PC-9 (cell line): Measurements from ENCODE around the gene ACTG1. TPM values are rescaled to one million over a fixed set of nuclear protein-coding genes. Genes with fewer than 3 reads are reported as not detected.

ENCODE experiments used
- BruUV-seq: library from RNA; stranded (reverse); fragments of 400-500 nt; replicated peaks from 2 replicates; lab custom pipeline; 2021; lab: Mats Ljungman, UMichigan
- CTCF ChIA-PET: fragments of 300-600 bp; sonication (Branson Sonifier 250); formaldehyde crosslinking; loops from one replicate; lab custom pipeline; 2022; ENCODE audit warnings: antibody characterized with exemption; lab: Charles Lee
- POLR2A ChIA-PET: fragments of 300-600 bp; sonication (Branson Sonifier 250); formaldehyde crosslinking; loops from one replicate; lab custom pipeline; 2022; ENCODE audit warnings: antibody characterized with exemption; ENCODE audit not compliant: unreplicated experiment; lab: Charles Lee
- DNase-seq, 2 experiments: peaks; one replicate each; pipeline versions ENCODE4 v3.0.0 to v3.0.0-alpha.2; 2015 to 2022; ENCODE audit warnings: mixed read lengths in 1 of 2
- H2AFZ ChIP-seq: fragments of 200-600 bp; sonication (generic); 2 replicates; pipeline ENCODE4 v1.8.1; 2017; ENCODE audit warnings: antibody characterized with exemption
- H3F3A ChIP-seq: fragments of 200-600 bp; sonication (generic); 2 replicates; pipeline ENCODE4 v1.8.1; 2017; ENCODE audit warnings: antibody characterized with exemption, mild to moderate bottlenecking, low read depth; ENCODE audit not compliant: insufficient read depth
- H3K27ac ChIP-seq: fragments of 200-600 bp; sonication (generic); 2 replicates; pipeline ENCODE4 v1.6.1; 2016; ENCODE audit warnings: mixed run types
- H3K27me3 ChIP-seq: fragments of 200-600 bp; sonication (generic); 2 replicates; pipeline ENCODE4 v1.6.1; 2016; ENCODE audit warnings: low read depth, mixed run types; ENCODE audit not compliant: insufficient read depth
- H3K36me3 ChIP-seq: fragments of 200-600 bp; sonication (generic); 2 replicates; pipeline ENCODE4 v1.6.1; 2016; ENCODE audit warnings: low read depth, mixed run types
- H3K4me1 ChIP-seq: fragments of 200-600 bp; sonication (generic); replicated peaks from 2 replicates; pipeline ENCODE4 v1.6.1; 2016; ENCODE audit warnings: mixed run types; ENCODE audit not compliant: insufficient read depth
- H3K4me2 ChIP-seq: fragments of 200-600 bp; sonication (generic); 2 replicates; pipeline ENCODE4 v1.6.1; 2017; ENCODE audit warnings: mixed run types
- H3K4me3 ChIP-seq: fragments of 200-600 bp; sonication (generic); 2 replicates; pipeline ENCODE4 v1.6.1; 2016; ENCODE audit warnings: mixed run types
- H3K79me2 ChIP-seq: fragments of 200-600 bp; sonication (generic); 2 replicates; pipeline ENCODE4 v1.6.1; 2017; ENCODE audit warnings: low read depth, mixed run types
- H3K9me2 ChIP-seq: fragments of 200-600 bp; sonication (generic); 2 replicates; pipeline ENCODE4 v1.8.1; 2017; ENCODE audit warnings: mild to moderate bottlenecking; ENCODE audit not compliant: insufficient read depth
- H3K9me3 ChIP-seq: fragments of 200-600 bp; sonication (generic); 2 replicates; pipeline ENCODE4 v1.8.1; 2016; ENCODE audit warnings: low read depth; ENCODE audit not compliant: insufficient read depth
- H4K20me1 ChIP-seq: fragments of 200-600 bp; sonication (generic); 2 replicates; pipeline ENCODE4 v1.8.1; 2017; ENCODE audit not compliant: insufficient read depth
- CTCF ChIP-seq: fragments of 200-600 bp; sonication (generic); conservative IDR thresholded peaks from 2 replicates; pipeline ENCODE4 v1.6.1; 2017; ENCODE audit warnings: mixed run types, antibody characterized with exemption, mild to moderate bottlenecking, moderate library complexity
- EZH2 ChIP-seq: fragments of 200-600 bp; sonication (generic); IDR thresholded peaks from 2 replicates; pipeline ENCODE4 v1.8.0; 2017; ENCODE audit warnings: antibody characterized with exemption, low read depth
- intact Hi-C: fragments of 100-400 bp; cut with micrococcal nuclease; formaldehyde crosslinking; loops from one replicate; pipeline ENCODE4 v1.10.0; 2022; ENCODE audit not compliant: unreplicated experiment
- total RNA-seq: library from RNA; stranded (reverse); gene quantifications from 2 replicates; pipeline ENCODE4 v1.2.3, GENCODE V29; 2021

ACTG1 gene
- total RNA-seq, 1 experiment from 2014 or later, result 3,629 TPM

GRCh38 chr17:81469266-81469665 lies 43.3 kb downstream of the ACTG1 start:
- ChIA-PET POLR2A (no interaction called here), CTCF (no interaction called here)
- no peaks in the 10 kb centered on the region for H3K9me2 ChIP-seq
- DNase-seq, result no peak
- H3K27ac ChIP-seq, result no peak overlapping the region
- H3K4me2 ChIP-seq, result no peak overlapping the region
- no peak overlapping the region for H2AFZ ChIP-seq
- H3K36me3 ChIP-seq, result no peaks in the 10 kb centered on the region
- BruUV-seq, result no TSS peak
- no peaks in the 10 kb centered on the region for H3K79me2 ChIP-seq
- no peaks in the 10 kb centered on the region for H4K20me1 ChIP-seq
- H3K27me3 ChIP-seq, result no peaks in the 10 kb centered on the region
- TF ChIP-seq EZH2 (no peak), CTCF (no peak)
- no peaks in the 10 kb centered on the region for H3F3A ChIP-seq
- H3K4me1 ChIP-seq, result no peaks in the 10 kb centered on the region
- no peak overlapping the region for H3K4me3 ChIP-seq
- intact Hi-C loops, result no loop called here
- H3K9me3 ChIP-seq, result no peaks in the 10 kb centered on the region

- Histone ChIP-seq H3K4me3 (no peak overlapping the region), H2AFZ (no peak overlapping the region), H3K36me3 (no peaks in the 10 kb centered on the region), H3K27ac (no peak overlapping the region), H3K4me2 (no peak overlapping the region), H3K79me2 (no peaks in the 10 kb centered on the region), H3K9me3 (no peaks in the 10 kb centered on the region), H3K4me1 (no peaks in the 10 kb centered on the region), H3K9me2 (no peaks in the 10 kb centered on the region), H4K20me1 (no peaks in the 10 kb centered on the region), H3K27me3 (no peaks in the 10 kb centered on the region), H3F3A (no peaks in the 10 kb centered on the region)
- TF ChIP-seq EZH2 (no peak), CTCF (no peak)
- no TSS peak for BruUV-seq
- intact Hi-C loops, result no loop called here
- CTCF ChIA-PET, result no interaction called here
- POLR2A ChIA-PET, result no interaction called here
- DNase-seq, result no peak
Observed at GRCh38 chr17:81468770-81469121, 43.9 kb downstream of the ACTG1 start.

- Histone ChIP-seq H3K27me3 (no peaks in the 10 kb centered on the region), H3K79me2 (no peaks in the 10 kb centered on the region), H2AFZ (no peak overlapping the region), H3F3A (no peaks in the 10 kb centered on the region), H3K4me2 (no peak overlapping the region), H4K20me1 (no peaks in the 10 kb centered on the region), H3K9me3 (no peaks in the 10 kb centered on the region), H3K36me3 (no peaks in the 10 kb centered on the region), H3K9me2 (no peaks in the 10 kb centered on the region), H3K4me1 (no peaks in the 10 kb centered on the region), H3K27ac (no peak overlapping the region), H3K4me3 (no peak overlapping the region)
- no peak for TF ChIP-seq CTCF
- DNase-seq, result no peak
- CTCF ChIA-PET, result no interaction called here
- POLR2A ChIA-PET, result no interaction called here
- intact Hi-C loops, result no loop called here
- BruUV-seq, result no TSS peak
Observed at GRCh38 chr17:81468111-81468769, 44.4 kb downstream of the ACTG1 start.
